GM20000 (cell line): Measurements from ENCODE around the gene BTNL3.

Experiments
- DNase-seq: peaks from one replicate; pipeline ENCODE4 v3.0.0; 2012; ENCODE audit warnings: low spot score
- TF ChIP-seq, protein P1 (sequence below): IDR thresholded peaks from 2 replicates; pipeline ENCODE4 v1.5.1; 2012; ENCODE audit warnings: mild to moderate bottlenecking, control low read depth; ENCODE audit errors: extremely low read depth, missing control alignments

Gene BTNL3

DNA sequence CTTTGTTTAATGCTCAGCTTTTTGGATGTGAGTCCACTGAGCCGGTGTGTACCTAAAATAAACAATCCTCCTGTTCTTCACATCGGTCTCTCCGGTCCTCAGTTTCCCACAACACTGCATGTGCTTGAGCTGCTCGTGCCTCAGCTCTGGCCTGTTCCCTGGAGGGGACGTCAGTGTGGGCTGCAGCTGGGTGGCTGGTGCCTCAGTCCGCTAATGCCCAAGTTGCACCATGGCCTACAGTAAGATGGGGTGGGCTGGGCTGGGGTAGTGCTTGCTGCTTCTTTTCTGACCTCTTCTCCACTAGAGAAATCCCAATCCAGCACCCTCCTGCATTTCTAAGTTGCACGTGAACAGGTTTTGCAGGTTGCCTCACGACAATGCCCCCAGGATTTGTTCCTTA lies 50.8 kb downstream of the BTNL3 start:
- TF ChIP-seq, protein P1, sequence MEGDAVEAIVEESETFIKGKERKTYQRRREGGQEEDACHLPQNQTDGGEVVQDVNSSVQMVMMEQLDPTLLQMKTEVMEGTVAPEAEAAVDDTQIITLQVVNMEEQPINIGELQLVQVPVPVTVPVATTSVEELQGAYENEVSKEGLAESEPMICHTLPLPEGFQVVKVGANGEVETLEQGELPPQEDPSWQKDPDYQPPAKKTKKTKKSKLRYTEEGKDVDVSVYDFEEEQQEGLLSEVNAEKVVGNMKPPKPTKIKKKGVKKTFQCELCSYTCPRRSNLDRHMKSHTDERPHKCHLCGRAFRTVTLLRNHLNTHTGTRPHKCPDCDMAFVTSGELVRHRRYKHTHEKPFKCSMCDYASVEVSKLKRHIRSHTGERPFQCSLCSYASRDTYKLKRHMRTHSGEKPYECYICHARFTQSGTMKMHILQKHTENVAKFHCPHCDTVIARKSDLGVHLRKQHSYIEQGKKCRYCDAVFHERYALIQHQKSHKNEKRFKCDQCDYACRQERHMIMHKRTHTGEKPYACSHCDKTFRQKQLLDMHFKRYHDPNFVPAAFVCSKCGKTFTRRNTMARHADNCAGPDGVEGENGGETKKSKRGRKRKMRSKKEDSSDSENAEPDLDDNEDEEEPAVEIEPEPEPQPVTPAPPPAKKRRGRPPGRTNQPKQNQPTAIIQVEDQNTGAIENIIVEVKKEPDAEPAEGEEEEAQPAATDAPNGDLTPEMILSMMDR = no peak
- no peak for DNase-seq

DNA sequence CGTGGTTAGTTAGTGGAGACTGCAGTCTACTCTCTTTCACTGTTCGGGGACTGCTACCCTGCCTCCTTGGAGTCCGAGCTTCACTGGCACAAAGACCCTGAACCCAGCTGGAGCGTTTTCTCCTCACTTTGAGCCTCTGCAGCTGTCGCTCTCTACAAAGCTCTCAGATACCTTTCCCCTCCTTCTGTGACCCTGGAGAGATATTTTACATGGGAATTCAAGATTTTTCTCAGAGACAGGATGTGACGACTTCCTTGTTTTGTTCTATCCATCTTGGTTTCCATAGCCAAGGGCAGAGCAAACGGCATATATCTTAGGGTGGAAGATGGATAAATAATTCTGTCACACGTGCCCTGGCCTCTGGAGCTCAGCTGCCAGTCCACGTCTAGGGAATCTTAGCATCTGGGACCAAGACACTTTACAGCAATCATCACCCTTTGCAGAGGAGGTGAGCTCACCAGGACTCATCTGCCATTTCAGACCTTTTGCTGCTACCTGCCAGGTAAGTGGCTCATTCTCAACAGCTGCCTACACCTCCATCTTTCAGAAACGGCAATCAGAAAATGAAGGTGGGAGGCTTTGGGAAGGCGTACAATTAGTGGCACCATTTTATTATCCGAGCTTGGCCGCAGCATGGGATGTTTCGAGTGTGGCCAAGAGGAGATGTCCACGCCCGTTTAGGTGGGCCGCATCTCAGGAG lies 51.4 kb downstream of the BTNL3 start, which contains the start of gene BTNL9:
TSS of gene BTNL9 (plus strand) at position 336 of the 700 bp plus-strand sequence. CDS start 5,224 bp downstream, outside the sequence.
- TF ChIP-seq, protein P1 = no peak
- no peak for DNase-seq

DNA sequence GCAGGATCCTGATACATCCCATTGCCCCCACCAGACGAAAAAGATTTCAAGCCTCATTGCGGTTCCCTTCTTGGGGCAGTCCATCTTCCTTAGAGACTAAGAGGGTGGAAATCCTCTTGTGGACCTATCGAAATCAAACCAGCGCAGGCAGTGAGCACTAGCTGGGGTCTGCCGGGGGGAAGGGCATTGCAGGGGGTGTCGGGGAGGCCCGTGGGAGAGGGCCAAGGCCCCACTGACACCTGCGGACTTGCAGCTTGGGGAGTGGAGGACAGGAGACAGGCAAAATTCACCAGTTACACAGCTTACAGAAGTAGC lies 51.9 kb downstream of the BTNL3 start:
- TF ChIP-seq, protein P1 = no peak
- DNase-seq = no peak

DNA sequence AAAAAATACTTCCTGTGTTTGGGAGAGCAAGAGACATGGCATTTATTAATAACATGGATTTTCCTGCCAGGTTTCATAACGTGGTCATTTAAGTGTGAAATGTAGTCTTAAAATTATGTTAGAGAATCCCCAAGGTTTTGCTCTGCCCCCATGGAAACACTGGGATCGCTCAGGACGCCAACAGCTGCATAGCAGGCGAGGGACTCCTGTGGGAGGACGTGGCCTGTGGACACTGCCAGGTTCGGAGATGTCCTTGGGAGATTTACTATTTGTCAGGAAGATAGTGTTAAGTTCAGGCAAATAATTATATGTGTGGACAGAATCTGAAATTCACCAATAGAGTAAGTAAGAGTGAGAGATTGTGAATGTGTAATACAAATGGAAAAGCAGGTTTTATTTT lies 52.4 kb downstream of the BTNL3 start:
- TF ChIP-seq, protein P1 = no peak
- no peak for DNase-seq

DNA sequence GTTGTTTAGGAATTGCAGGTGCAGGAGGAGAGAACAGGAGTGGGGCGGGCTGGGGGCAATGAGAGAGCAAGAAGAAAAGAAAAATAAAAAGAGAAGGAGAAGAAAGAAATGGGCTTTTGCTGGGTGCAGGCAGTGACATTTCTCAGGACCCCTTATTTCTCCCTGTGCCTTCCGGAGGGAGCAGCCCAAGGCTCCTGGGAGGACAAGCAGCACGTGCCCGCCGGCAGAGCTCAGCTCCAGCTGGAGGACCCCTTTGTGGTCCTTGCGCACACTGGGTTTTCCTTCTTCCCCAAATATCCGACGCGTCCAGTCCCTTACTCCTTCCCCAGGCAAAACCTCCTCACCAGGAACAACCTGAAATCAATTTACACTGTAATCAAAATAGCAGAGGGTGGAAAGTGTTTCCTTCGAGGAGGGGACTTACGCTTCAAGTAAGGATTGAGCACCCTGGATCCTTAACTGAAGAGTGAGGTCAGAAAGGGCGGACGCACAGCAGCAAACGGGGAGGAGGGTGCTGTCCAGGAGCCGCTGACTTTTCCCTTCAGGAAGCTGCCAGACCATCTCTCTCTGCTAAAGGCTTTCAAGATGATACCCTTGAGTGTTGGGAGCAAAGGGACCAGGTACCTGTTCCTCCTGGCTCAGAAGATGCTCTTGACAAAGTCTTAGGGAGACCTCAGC lies 53.5 kb downstream of the BTNL3 start:
- DNase-seq = no peak
- TF ChIP-seq, protein P1 = no peak

DNA sequence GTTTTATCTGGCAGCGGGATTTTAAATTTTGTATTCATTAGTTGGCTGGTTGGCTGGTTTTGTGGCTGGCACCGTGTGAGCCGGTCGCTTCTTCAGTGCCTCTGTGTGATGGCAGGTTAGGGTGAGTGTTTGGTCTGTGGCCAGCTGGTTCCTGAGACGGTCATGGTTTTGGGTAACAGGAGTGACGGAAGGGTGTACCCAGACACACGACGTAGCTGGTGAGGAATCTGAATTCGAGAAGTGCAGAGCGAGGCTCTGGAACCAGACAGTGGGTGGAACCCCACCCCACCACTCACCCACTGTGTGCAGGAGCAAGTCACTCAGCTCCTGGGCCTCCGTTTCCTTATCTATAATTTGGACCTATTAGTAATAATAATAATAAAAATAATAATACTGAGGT lies 54.1 kb downstream of the BTNL3 start:
- DNase-seq = no peak
- TF ChIP-seq, protein P1 = no peak

DNA sequence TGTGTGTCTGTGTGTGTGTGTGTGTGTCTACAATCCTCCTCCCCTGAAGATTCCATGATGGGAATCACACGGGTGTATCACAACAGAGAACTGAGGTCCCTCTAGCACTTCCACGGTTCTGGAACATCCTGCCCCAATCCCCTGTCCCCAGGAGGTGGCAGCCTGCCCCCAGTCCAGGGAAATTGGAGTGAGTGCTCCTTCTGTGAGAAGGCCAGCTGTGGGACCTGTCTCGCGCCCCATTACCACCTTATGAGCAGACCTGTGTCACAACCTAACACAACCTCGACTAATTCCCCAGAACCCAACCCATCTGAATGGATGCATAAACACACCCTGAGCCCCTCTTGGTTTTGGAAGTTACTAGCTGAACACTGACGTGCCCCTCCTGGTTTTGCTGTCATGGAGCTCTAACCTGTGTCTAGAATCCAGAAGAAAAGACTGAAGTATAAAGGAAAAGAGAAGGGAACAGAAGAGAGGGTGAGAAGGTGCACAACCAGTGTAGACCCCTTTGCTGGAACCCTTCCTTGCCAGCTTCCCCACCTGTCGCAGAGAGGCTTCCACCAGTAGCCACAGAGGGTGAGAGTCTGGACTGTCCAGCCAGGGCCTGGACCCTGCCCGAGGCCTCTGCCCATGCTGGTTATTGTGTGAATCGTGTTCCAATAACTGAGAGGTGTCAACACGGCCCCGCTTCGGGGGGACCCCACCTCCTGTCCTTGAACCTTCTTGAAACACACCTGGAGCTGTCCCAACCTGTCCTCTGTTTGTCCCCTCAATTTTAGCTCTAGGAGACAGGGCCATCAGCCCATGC lies 54.8 kb downstream of the BTNL3 start:
- no peak for DNase-seq

More for the DNA sequence above, 54.8 kb downstream of the BTNL3 start:
- TF ChIP-seq, protein P1 = no peak
